Measurements from ENCODE around the gene GNRHR. TPM values are rescaled to one million over a fixed set of nuclear protein-coding genes. Genes with fewer than 3 reads are reported as not detected.

The GNRHR gene
- total and polyA plus RNA-seq, 2 experiments from 2014 or later = not detected

- H3K9me2 ChIP-seq (replicated peaks; ENCODE audit: insufficient read depth) = no peaks in the 10 kb centered on the region
- no peaks in the 10 kb centered on the region for H3K79me2 ChIP-seq
- no peak overlapping the region for H3K4me3 ChIP-seq
- H3K27me3 ChIP-seq = no peaks in the 10 kb centered on the region
- TF ChIP-seq CTCF (IDR thresholded peaks at IDR 0.05; ENCODE audit: poor library complexity) (no peak), EZH2 (IDR thresholded peaks at IDR 0.05; ENCODE audit: borderline replicate concordance) (no peak), EZH2phosphoT487 (IDR thresholded peaks at IDR 0.05; ENCODE audit: low read depth, severe bottlenecking, unreplicated experiment) (no peak)
- DNase-seq (ENCODE audit: low spot score) = no peak
- no peak overlapping the region for H3K27ac ChIP-seq
- 100% methylated on average over 2 of the region's 2 CpGs for WGBS (ENCODE audit: low lambda C conversion rate, missing lambda C conversion rate)
- H2AFZ ChIP-seq = no peak overlapping the region
- H3K4me1 ChIP-seq (ENCODE audit: insufficient read depth) = no peaks in the 10 kb centered on the region
- H3K4me2 ChIP-seq = no peak overlapping the region
- H4K20me1 ChIP-seq (ENCODE audit: insufficient read depth, poor library complexity, severe bottlenecking) = no peaks in the 10 kb centered on the region
- H3K9me3 ChIP-seq (ENCODE audit: low read depth) = no peaks in the 10 kb centered on the region
- H3K36me3 ChIP-seq (replicated peaks; ENCODE audit: insufficient read depth, low read depth) = no peaks in the 10 kb centered on the region
These were observed 35.3 kb downstream of the GNRHR start for GRCh38 chr4:67718848-67719247.

- 98% methylated on average over 2 of the region's 2 CpGs for WGBS (ENCODE audit: low lambda C conversion rate, missing lambda C conversion rate)
- H2AFZ ChIP-seq = no peak overlapping the region
- DNase-seq (ENCODE audit: low spot score) = no peak
- no peaks in the 10 kb centered on the region for H3K27me3 ChIP-seq
- no peaks in the 10 kb centered on the region for H3K9me3 ChIP-seq (ENCODE audit: low read depth)
- H3K4me1 ChIP-seq (ENCODE audit: insufficient read depth) = no peaks in the 10 kb centered on the region
- no peak overlapping the region for H3K4me3 ChIP-seq
- H3K79me2 ChIP-seq = no peaks in the 10 kb centered on the region
- no peak overlapping the region for H3K4me2 ChIP-seq
- no peaks in the 10 kb centered on the region for H3K36me3 ChIP-seq (replicated peaks; ENCODE audit: insufficient read depth, low read depth)
- TF ChIP-seq EZH2phosphoT487 (IDR thresholded peaks at IDR 0.05; ENCODE audit: low read depth, severe bottlenecking, unreplicated experiment) (no peak), EZH2 (IDR thresholded peaks at IDR 0.05; ENCODE audit: borderline replicate concordance) (no peak), CTCF (IDR thresholded peaks at IDR 0.05; ENCODE audit: poor library complexity) (no peak)
- H4K20me1 ChIP-seq (ENCODE audit: insufficient read depth, poor library complexity, severe bottlenecking) = no peaks in the 10 kb centered on the region
- no peaks in the 10 kb centered on the region for H3K9me2 ChIP-seq (replicated peaks; ENCODE audit: insufficient read depth)
- H3K27ac ChIP-seq = no peak overlapping the region
These were observed 36.6 kb downstream of the GNRHR start for GRCh38 chr4:67717586-67717985.

GRCh38 chr4:67714955-67715354 lies 39.2 kb downstream of the GNRHR start:
- no peak for DNase-seq (ENCODE audit: low spot score)
- no peaks in the 10 kb centered on the region for H3K4me1 ChIP-seq (ENCODE audit: insufficient read depth)
- no peaks in the 10 kb centered on the region for H3K9me2 ChIP-seq (replicated peaks; ENCODE audit: insufficient read depth)
- WGBS (ENCODE audit: low lambda C conversion rate, missing lambda C conversion rate) = 90% methylated on average over 6 of the region's 6 CpGs
- H4K20me1 ChIP-seq (ENCODE audit: insufficient read depth, poor library complexity, severe bottlenecking) = no peaks in the 10 kb centered on the region
- no peaks in the 10 kb centered on the region for H3K36me3 ChIP-seq (replicated peaks; ENCODE audit: insufficient read depth, low read depth)
- H3K79me2 ChIP-seq = peaks cover 7% of the 10 kb centered on the region
- no peaks in the 10 kb centered on the region for H3K9me3 ChIP-seq (ENCODE audit: low read depth)
- TF ChIP-seq CTCF (IDR thresholded peaks at IDR 0.05; ENCODE audit: poor library complexity) (no peak), EZH2 (IDR thresholded peaks at IDR 0.05; ENCODE audit: borderline replicate concordance) (no peak), EZH2phosphoT487 (IDR thresholded peaks at IDR 0.05; ENCODE audit: low read depth, severe bottlenecking, unreplicated experiment) (no peak)
- no peak overlapping the region for H3K27ac ChIP-seq
- H2AFZ ChIP-seq = no peak overlapping the region
- no peak overlapping the region for H3K4me3 ChIP-seq
- H3K27me3 ChIP-seq = no peaks in the 10 kb centered on the region
- no peak overlapping the region for H3K4me2 ChIP-seq

- no peaks in the 10 kb centered on the region for H3K9me2 ChIP-seq (replicated peaks; ENCODE audit: insufficient read depth)
- no peaks in the 10 kb centered on the region for H3K4me1 ChIP-seq (ENCODE audit: insufficient read depth)
- no peak overlapping the region for H3K27ac ChIP-seq
- no peak overlapping the region for H2AFZ ChIP-seq
- H3K27me3 ChIP-seq = no peaks in the 10 kb centered on the region
- DNase-seq (ENCODE audit: low spot score) = peak; percentile 41
- H3K4me3 ChIP-seq = no peak overlapping the region
- no peaks in the 10 kb centered on the region for H3K36me3 ChIP-seq (replicated peaks; ENCODE audit: insufficient read depth, low read depth)
- peaks cover 14% of the 10 kb centered on the region for H3K79me2 ChIP-seq
- H4K20me1 ChIP-seq (ENCODE audit: insufficient read depth, poor library complexity, severe bottlenecking) = no peaks in the 10 kb centered on the region
- TF ChIP-seq CTCF (IDR thresholded peaks at IDR 0.05; ENCODE audit: poor library complexity) (no peak), EZH2 (IDR thresholded peaks at IDR 0.05; ENCODE audit: borderline replicate concordance) (no peak), EZH2phosphoT487 (IDR thresholded peaks at IDR 0.05; ENCODE audit: low read depth, severe bottlenecking, unreplicated experiment) (no peak)
- WGBS (ENCODE audit: low lambda C conversion rate, missing lambda C conversion rate) = 90% methylated on average over 1 of the region's 1 CpG
- H3K4me2 ChIP-seq = no peak overlapping the region
- no peaks in the 10 kb centered on the region for H3K9me3 ChIP-seq (ENCODE audit: low read depth)
These were observed 40.0 kb downstream of the GNRHR start for GRCh38 chr4:67714248-67714583.
